Testis (tissue), 3 donors: ENCODE measurements around the gene CRADD. TPM values are rescaled to one million over a fixed set of nuclear protein-coding genes. Genes with fewer than 3 reads are reported as not detected.

Experiments used
- DNase-seq: peaks from one replicate; pipeline ENCODE4 v3.0.0-alpha.2; 2019
- H3K27ac ChIP-seq, 2 donors: fragments of 200-600 bp; sonication (generic); one replicate each; pipeline ENCODE4 v1.5.1; 2019
- H3K27me3 ChIP-seq: fragments of 200-600 bp; sonication (generic); one replicate; pipeline ENCODE4 v1.5.1; 2019
- H3K36me3 ChIP-seq: fragments of 200-600 bp; sonication (generic); one replicate; pipeline ENCODE4 v1.5.1; 2017; ENCODE audit warnings: low read depth; ENCODE audit errors: missing control alignments
- H3K4me1 ChIP-seq: fragments of 200-600 bp; sonication (generic); one replicate; pipeline ENCODE4 v1.5.1; 2019
- H3K4me3 ChIP-seq, 2 donors: fragments of 200-600 bp; sonication (generic); one replicate each; pipeline ENCODE4 v1.5.1; 2017 to 2019
- H3K9me3 ChIP-seq: fragments of 200-600 bp; sonication (generic); one replicate; pipeline ENCODE4 v1.5.1; 2017
- POLR2A ChIP-seq: fragments of 450-650 bp; IDR thresholded peaks from one replicate; pipeline ENCODE4 v1.6.1; 2017; ENCODE audit warnings: antibody characterized with exemption, mild to moderate bottlenecking, moderate library complexity
- WGBS, 2 donors: methylation state at CpG; one replicate each; pipeline ENCODE4 v1.1.5; 2018; 5-methylcytosine and 5-hydroxymethylcytosine counted together
- intact Hi-C: fragments of 100-400 bp; cut with DNase I; formaldehyde crosslinking; loops from one replicate; pipeline ENCODE4 v1.15.1; 2023; ENCODE audit warnings: low total_unique reads
- polyA plus RNA-seq: library from polyadenylated mRNA; stranded (reverse); fragments of 350-450 nt; fragmentation: Illumina TruSeq; extraction: RNeasy Lipid Tissue Mini Kit (QIAGEN cat#74804); gene quantifications from one replicate; pipeline ENCODE4 v1.2.3, GENCODE V29; 2014; ENCODE audit warnings: low read depth, low replicate concordance; ENCODE audit not compliant: insufficient read depth
- total RNA-seq, 2 donors: library from RNA; depleted of rRNA; stranded (reverse); fragments of >200 nt; gene quantifications; one replicate each; pipeline ENCODE4 v1.2.3, GENCODE V29; 2016
- TF ChIP-seq, protein P1 (sequence below), 3 experiments: fragments of 450-650 bp in 2 of 3; fragments of 200-600 bp in 1 of 3; sonication (generic) in 1 of 3; IDR thresholded peaks; one replicate each; pipeline ENCODE4 v1.5.1; 2016 to 2019; ENCODE audit warnings: antibody characterized with exemption in 3 of 3, mild to moderate bottlenecking in 2 of 3, moderate library complexity in 1 of 3

CRADD gene
- total and polyA plus RNA-seq, 3 donors from 2014 or later = 43.2 to 53.0 (median 46.0) TPM

GRCh38 chr12:93741659-93742109, 64.5 kb downstream of the CRADD start:
- Histone ChIP-seq H3K27me3 (no peaks in the 10 kb centered on the region), H3K4me3 (peak overlapping the region; percentile 51 to 56), H3K9me3 (no peaks in the 10 kb centered on the region), H3K4me1 (peaks cover 19% of the 10 kb centered on the region), H3K27ac (peak overlapping the region; percentile 73 to 95), H3K36me3 (no peaks in the 10 kb centered on the region)
- WGBS, 2 donors = 4 to 7% methylated on average over 10 of the region's 10 CpGs
- intact Hi-C loops = loop anchor here (5.0 kb wide), 1 partner anchor 169 kb away; the partner anchor contains the start of gene SOCS2
- no peak for TF ChIP-seq POLR2A
- TF ChIP-seq, protein P1, sequence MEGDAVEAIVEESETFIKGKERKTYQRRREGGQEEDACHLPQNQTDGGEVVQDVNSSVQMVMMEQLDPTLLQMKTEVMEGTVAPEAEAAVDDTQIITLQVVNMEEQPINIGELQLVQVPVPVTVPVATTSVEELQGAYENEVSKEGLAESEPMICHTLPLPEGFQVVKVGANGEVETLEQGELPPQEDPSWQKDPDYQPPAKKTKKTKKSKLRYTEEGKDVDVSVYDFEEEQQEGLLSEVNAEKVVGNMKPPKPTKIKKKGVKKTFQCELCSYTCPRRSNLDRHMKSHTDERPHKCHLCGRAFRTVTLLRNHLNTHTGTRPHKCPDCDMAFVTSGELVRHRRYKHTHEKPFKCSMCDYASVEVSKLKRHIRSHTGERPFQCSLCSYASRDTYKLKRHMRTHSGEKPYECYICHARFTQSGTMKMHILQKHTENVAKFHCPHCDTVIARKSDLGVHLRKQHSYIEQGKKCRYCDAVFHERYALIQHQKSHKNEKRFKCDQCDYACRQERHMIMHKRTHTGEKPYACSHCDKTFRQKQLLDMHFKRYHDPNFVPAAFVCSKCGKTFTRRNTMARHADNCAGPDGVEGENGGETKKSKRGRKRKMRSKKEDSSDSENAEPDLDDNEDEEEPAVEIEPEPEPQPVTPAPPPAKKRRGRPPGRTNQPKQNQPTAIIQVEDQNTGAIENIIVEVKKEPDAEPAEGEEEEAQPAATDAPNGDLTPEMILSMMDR (IDR thresholded peaks at IDR 0.05) = no peak
- DNase-seq = peak; percentile 54

GRCh38 chr12:93742110-93742934, 65.1 kb downstream of the CRADD start:
- Histone ChIP-seq H3K36me3 (no peaks in the 10 kb centered on the region), H3K9me3 (no peaks in the 10 kb centered on the region), H3K27me3 (no peaks in the 10 kb centered on the region), H3K27ac (peak overlapping the region; percentile 73 to 95), H3K4me3 (peak overlapping the region; percentile 51 to 56), H3K4me1 (peaks cover 23% of the 10 kb centered on the region)
- 0 to 1% methylated on average over 27 to 43 of the region's 45 CpGs for WGBS, 2 donors
- TF ChIP-seq POLR2A = no peak
- TF ChIP-seq, protein P1 (IDR thresholded peaks at IDR 0.05) = peak in 2 of 3 experiments; percentile 9 to 41
- intact Hi-C loops = loop anchor here (5.0 kb wide), 1 partner anchor 170 kb away; the partner anchor contains the start of gene SOCS2
- peak; percentile 83 for DNase-seq

DNA sequence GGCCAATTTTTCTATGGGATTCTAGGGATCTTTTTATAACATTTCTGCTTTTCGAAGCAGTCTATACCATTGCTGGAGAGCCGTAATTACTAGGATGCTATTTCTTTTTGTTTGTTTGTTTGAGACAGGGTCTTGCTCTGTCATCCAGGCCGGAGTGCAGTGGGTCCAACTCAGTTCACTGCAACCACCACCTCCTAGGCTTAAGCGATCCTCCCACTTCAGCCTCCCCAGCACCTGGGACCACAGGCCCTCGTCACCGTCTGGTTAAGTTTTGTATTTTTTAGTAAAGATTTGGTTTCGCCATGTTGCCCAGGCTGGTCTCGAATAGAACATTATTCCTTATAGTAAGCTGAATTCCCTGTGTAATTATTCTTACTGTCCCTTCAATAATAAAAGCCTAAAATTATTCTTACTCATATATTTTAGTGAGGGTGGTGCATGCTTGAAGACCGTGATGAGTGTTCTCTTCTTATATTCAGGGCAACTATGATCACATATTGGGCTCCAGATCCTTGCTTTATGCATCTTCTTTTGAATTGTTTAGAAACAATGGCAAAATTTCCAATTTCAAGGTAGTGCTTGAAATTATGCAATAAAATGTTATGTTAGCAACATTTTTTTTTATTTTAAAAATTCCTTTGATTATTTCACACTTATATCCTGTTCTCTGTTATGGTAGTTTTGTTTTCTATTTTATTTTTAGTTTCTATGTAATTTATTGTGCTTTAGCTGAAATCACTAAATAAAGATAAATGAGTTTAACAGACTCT, 66.2 kb downstream of the CRADD start:
- no peaks in the 10 kb centered on the region for H3K27me3 ChIP-seq
- H3K4me1 ChIP-seq = peaks cover 12% of the 10 kb centered on the region
- intact Hi-C loops = loop anchor here (5.0 kb wide), 1 partner anchor 171 kb away; the partner anchor contains the start of gene SOCS2
- TF ChIP-seq, protein P1 (IDR thresholded peaks at IDR 0.05) = no peak
- TF ChIP-seq POLR2A = no peak
- peak overlapping the region; percentile 73 to 95 for H3K27ac ChIP-seq
- H3K9me3 ChIP-seq = no peaks in the 10 kb centered on the region
- 43 to 47% methylated on average over 9 of the region's 9 CpGs for WGBS, 2 donors
- H3K36me3 ChIP-seq = no peaks in the 10 kb centered on the region
- peak overlapping the region in 1 of 2 donors; percentile 51 for H3K4me3 ChIP-seq
- DNase-seq = no peak

GRCh38 chr12:93743999-93744689, 67.0 kb downstream of the CRADD start:
- Histone ChIP-seq H3K36me3 (no peaks in the 10 kb centered on the region), H3K27ac (peak overlapping the region; percentile 73 to 95), H3K9me3 (no peaks in the 10 kb centered on the region), H3K27me3 (no peaks in the 10 kb centered on the region), H3K4me3 (no peak overlapping the region), H3K4me1 (peaks cover 12% of the 10 kb centered on the region)
- intact Hi-C loops = loop anchor here (5.0 kb wide), 1 partner anchor 172 kb away; the partner anchor contains the start of gene SOCS2
- 87 to 88% methylated on average over 4 of the region's 4 CpGs for WGBS, 2 donors
- TF ChIP-seq, protein P1 (IDR thresholded peaks at IDR 0.05) = no peak
- no peak for TF ChIP-seq POLR2A
- no peak for DNase-seq
